Measurements from ENCODE around the gene DCLRE1C.
"Not testable (repeated sequence)": the region's sequence is repeated elsewhere in the genome, so short reads cannot be mapped to it uniquely, and the experiment has no call there.

DCLRE1C gene

GRCh38 chr10:14879124-14879927, 74.6 kb downstream of the DCLRE1C start:
- peak in 1 of 2 donors; percentile 23 for DNase-seq

DNA sequence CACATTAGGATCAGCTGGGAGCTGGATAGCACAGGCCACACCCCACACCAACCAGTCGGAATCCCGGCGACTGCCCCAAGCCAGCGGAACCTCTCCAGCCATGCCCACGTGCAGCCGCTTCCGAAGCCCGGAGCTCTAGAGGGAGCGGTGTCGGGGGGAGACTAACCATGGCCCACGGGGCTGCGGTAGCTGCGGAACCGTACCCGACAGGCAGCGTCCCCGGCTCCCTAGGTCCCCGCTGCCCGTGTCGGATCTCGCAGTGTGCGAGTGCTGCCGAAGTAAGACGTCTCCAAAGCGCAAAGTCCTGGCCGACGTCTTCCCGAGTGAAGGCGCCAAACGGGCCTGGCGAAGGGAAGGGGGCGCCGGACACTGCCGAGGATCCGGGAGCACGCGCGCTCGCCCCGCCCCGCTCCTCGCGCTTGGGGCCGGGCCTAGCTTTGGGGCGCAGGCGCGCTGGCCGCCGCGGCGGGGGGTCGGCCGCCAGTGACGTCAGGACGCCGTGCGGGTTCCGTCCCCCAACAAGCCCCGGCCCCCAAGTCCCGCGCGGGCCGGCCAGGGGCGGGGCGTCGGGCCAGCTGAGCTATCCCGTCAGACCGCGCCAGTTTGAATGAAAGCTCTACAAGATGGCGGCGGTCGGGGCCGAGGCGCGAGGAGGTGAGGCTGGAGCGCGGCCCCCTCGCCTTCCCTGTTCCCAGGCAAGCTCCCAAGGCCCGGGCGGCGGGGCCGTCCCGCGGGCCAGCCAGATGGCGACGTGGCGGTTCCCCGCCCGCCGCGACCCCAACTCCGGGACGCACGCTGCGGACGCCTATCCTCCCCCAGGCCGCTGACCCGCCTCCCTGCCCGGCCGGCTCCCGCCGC, 75.4 kb downstream of the DCLRE1C start, which contains the start of gene SUV39H2:
Gene SUV39H2, plus strand, starts transcription at position 601 of the 858 bp plus-strand sequence. Its CDS starts 23 bp downstream, at position 624.
- peak; percentile 64 to 80 for DNase-seq

DNA sequence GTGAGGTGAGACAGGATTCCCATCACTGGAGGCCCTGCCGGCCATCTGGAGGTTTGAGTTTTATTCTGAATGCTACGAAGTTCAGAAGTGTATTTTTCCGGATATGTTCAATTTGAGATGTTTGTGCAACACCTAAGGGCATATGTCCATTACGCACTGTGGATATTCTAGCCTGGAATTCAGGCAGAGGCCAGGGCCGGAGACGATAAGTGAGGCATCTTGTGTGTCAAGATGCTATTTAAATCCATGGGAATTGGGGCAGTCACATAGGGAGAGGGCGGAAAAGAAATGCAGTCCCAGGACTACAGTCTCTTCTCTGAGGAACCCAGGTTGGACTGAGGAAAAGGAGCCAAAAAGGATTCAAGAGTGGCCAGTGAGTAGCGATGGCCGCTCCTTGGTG, 77.1 kb downstream of the DCLRE1C start:
- no peak for DNase-seq

GRCh38 chr10:14875941-14876340, 78.0 kb downstream of the DCLRE1C start:
- no peak for DNase-seq

GRCh38 chr10:14873090-14873760, 80.7 kb downstream of the DCLRE1C start:
- no peak for DNase-seq

GRCh38 chr10:14864871-14865270, 89.0 kb downstream of the DCLRE1C start:
- not testable (repeated sequence) for DNase-seq

DNA sequence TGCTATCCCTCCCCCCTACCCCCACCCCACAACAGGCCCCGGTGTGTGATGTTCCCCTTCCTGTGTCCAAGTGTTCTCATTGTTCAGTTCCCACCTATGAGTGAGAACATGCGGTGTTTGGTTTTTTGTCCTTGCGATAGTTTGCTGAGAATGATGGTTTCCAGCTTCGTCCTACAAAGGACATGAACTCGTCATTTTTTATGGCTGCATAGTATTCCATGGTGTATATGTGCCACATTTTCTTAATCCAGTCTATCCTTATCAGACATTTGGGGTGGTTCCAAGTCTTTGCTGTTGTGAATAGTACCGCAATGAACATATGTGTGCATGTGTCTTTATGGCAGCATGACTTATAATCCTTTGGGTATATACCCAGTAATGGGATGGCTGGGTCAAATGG, 89.4 kb downstream of the DCLRE1C start:
- DNase-seq: not testable (repeated sequence)

GRCh38 chr10:14860791-14861190, 93.1 kb downstream of the DCLRE1C start:
- DNase-seq: no peak

- DNase-seq: no peak
These were observed 94.1 kb downstream of the DCLRE1C start for GRCh38 chr10:14859775-14860174.

- DNase-seq: no peak
These were observed 94.9 kb downstream of the DCLRE1C start for GRCh38 chr10:14859043-14859442.

DNA sequence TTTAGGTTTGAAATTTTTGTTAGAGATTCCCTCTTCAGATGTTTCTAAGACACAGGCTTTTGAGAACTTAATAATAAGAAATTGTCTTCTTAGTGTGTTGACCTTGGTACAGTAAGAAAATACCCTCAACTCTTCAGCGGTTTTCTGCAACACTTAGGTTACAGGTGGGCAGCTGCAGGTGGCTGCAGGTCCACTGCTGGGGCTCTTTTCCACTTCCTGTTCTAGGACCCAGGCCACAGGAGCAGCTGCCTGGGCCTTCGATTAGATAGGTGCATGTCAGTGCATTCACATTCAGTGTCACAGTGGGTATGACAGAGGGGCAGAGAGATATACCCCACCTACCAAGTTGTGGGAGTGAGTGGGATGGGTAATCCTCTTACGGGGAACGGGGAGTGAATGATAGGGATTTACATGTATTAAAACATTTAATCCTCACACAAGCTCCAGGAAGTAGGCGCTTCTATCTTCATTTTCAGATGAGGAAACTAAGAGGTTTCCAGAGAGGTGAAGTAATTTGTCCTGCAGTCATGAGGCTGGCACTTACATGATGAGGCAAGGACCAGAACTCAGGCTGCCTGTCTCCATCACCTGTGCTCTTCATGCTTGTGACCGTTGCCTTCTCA, 95.4 kb downstream of the DCLRE1C start:
- DNase-seq: no peak

- DNase-seq: no peak
These were observed 98.4 kb downstream of the DCLRE1C start for GRCh38 chr10:14855453-14855852.

GRCh38 chr10:14852236-14852635, 101.7 kb downstream of the DCLRE1C start:
- DNase-seq: no peak
